DMS79 treated with DMSO at 0.1 percent for 48 hours (cell line): ENCODE measurements around the gene KCTD17.

Experiments used
- DNase-seq: peaks from one replicate; lab custom pipeline; 2025; lab: John Stamatoyannopoulos, UW

Gene KCTD17

GRCh38 chr22:37021041-37021440, 30.5 kb upstream of the KCTD17 start:
- DNase-seq, result no peak

- DNase-seq, result no peak
Observed at GRCh38 chr22:37021710-37022482, 29.6 kb upstream of the KCTD17 start.

- no peak for DNase-seq
Observed at GRCh38 chr22:37022483-37023337, 28.8 kb upstream of the KCTD17 start.

DNA sequence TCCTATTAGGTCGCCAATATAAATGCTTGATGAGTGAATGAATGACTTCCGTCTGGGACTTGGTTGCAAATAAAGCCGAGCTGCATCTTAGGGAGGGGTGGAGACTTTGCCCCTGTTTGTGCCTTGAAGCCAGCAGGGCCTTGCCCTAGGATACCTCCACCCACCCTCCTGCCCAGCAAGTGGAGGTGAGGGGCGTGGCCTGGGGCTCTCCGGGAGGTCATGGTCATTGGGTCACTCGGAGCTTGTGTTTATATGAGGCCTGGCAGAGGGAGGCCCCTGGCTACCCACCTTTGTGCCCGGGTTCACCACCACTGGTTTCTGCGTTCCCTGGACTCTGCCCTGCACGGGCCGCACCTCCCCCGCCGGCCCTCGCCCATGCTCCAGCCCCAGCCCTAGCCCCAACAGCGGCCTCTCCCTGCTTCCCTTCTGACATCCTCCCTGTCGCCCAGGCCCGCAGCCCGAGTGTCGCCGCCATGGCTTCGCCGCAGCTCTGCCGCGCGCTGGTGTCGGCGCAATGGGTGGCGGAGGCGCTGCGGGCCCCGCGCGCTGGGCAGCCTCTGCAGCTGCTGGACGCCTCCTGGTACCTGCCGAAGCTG, 27.7 kb upstream of the KCTD17 start:
- DNase-seq, result no peak

DNA sequence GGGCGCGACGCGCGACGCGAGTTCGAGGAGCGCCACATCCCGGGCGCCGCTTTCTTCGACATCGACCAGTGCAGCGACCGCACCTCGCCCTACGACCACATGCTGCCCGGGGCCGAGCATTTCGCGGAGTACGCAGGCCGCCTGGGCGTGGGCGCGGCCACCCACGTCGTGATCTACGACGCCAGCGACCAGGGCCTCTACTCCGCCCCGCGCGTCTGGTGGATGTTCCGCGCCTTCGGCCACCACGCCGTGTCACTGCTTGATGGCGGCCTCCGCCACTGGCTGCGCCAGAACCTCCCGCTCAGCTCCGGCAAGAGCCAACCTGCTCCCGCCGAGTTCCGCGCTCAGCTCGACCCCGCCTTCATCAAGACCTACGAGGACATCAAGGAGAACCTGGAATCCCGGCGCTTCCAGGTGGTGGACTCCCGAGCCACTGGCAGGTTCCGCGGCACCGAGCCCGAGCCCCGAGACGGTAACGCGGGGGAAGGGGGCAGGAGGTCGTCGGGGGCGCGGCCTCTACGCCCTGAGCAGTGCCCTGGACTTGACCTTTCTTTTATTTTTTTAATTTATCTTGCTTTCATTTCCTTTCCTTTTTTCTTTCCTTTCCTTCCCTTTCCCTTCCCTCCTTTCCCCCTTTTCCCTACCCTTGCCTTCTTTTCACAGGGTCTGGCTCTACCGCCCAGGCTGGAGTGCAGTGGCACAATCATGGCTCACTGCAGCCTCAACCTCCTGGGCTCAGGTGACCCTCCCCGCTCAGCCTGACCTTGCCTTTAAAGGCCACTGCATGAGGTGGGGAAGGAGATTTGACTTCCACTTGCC, 27.0 kb upstream of the KCTD17 start:
- DNase-seq, result no peak

GRCh38 chr22:37025500-37026070, 26.0 kb upstream of the KCTD17 start:
- DNase-seq, result no peak

GRCh38 chr22:37026325-37026724, 25.2 kb upstream of the KCTD17 start:
- DNase-seq, result no peak

- no peak for DNase-seq
Observed at GRCh38 chr22:37027556-37027955, 24.0 kb upstream of the KCTD17 start.

DNA sequence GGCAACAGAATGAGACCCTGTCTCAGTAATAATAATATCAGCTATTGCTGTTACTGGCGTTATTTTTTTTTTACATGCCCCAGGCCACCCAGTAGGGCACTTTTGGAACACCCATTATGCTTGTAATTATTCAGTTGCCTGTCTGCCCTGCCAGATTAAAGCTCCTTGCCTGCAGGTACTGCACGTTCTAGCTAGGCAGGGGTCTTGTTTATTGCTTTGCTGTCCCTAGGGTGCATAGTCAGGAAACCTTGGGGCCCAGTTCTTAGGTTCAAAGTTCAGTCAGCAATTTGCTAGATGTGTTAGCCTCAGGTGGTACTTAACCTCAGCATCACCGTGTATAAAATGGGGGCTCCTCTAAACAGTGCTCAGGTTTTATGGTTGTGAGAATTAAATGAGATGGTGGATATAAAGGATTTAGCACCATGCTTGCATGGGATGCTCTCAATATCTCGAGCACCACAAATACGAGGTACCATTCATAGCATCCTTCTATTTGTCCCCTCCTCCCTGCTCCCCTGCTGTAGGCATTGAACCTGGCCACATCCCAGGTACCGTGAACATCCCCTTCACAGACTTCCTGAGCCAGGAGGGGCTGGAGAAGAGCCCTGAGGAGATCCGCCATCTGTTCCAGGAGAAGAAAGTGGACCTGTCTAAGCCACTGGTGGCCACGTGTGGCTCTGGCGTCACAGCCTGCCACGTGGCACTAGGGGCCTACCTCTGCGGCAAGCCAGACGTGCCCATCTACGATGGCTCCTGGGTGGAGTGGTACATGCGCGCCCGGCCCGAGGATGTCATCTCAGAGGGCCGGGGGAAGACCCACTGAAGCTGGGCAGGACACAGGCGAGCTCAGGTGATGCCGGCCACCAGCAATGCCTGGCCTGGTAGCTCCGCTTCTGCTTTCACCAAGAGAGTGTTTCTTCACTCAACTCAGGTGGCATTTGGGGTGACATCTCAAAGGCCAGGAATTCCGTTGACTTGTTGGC, 22.6 kb upstream of the KCTD17 start:
- no peak for DNase-seq

DNA sequence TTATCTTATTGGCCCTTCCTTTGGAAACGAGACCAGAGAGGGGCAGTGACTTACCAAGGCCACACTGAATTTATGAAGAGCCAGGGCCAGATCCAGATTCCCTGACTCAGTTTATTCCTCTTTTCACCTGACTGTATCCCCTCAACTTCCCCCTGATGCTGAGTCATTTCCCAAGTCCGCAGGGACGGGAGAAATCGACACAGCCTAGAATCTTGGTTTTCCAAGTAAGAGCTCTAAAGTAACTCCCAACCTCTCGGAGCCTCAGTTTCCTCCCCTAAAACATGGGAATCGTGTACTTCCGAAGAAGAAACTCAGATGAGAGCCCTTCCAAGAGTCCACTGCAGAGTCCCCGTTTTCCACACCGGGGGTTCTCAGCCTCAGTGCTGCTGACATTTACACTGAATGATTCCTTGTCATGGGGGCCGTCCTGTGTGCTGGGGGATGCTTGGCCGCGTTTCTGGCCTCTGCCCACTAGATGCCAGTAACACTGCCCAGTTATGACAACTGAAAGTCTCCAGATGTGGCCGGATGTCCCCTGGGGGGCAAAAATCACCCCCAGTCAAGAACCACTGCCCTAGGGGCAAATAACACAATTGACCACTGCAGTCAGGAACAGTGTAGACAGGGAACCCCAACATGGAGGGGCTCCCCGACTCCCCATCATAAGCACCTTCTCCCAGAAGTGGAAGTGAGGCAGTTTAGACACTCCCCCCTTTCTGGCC, 20.8 kb upstream of the KCTD17 start:
- DNase-seq, result no peak

DNA sequence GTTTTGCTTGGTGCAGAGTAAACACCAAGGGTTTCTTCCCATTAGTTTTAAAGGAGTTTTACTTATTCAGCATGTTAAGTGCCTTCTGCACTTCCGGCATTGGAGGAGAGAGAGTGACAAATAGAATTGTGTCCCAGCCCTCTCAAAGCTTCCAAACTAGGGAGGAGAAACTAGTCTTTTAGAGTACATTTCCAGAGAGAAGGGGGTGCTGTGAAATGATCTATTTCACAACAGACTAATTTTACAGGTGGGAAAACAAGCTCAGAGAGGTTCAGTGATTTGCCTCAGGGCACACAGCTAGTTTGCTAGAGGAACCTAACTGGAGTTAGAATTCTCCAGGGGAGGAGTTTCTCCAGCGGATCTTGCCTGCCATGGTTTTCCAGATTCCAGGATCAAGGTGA, 19.4 kb upstream of the KCTD17 start:
- no peak for DNase-seq

DNA sequence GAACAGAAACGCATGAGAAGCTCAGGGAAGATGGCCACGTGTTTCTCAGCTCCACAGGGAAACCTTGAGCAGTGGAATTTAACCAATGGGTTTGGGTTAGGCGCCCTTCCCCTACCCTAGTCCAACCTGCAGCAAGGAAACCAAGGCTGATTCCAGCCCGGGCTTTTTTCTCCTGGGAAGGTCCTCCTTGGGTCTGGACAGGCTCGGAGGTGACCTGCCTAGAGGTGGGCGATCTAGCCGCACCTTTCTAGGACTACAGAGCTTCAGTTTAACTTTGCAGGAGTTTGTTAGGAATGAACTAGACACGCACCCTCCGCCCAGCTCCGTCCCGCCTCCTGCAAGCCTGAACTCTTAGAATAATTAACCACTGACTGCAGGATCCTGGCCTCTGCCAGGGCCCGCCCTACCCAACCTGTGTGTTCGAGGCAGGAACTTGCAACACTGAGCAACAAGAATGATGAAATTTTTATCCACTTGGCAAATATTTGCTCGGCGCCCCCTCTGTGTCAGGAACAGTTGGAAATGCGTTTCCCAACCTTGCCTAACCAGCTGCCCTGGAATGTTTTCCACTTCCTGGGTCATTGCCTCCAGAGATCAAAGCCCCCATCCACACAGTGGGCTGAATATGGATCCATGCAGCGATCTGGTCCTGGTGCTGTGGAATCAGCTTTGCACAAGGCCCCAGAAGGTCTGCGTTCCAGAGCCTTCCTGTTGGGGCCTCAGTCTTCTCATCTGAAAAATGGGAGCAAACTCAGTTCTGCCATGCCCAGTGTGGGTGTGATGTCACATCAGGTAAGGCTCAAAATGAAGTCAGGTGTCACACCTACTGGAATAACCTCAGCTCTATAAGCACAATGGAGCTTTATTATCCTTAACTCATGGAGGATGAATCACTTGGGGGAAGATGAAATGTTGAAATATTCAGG, 18.7 kb upstream of the KCTD17 start:
- no peak for DNase-seq

DNA sequence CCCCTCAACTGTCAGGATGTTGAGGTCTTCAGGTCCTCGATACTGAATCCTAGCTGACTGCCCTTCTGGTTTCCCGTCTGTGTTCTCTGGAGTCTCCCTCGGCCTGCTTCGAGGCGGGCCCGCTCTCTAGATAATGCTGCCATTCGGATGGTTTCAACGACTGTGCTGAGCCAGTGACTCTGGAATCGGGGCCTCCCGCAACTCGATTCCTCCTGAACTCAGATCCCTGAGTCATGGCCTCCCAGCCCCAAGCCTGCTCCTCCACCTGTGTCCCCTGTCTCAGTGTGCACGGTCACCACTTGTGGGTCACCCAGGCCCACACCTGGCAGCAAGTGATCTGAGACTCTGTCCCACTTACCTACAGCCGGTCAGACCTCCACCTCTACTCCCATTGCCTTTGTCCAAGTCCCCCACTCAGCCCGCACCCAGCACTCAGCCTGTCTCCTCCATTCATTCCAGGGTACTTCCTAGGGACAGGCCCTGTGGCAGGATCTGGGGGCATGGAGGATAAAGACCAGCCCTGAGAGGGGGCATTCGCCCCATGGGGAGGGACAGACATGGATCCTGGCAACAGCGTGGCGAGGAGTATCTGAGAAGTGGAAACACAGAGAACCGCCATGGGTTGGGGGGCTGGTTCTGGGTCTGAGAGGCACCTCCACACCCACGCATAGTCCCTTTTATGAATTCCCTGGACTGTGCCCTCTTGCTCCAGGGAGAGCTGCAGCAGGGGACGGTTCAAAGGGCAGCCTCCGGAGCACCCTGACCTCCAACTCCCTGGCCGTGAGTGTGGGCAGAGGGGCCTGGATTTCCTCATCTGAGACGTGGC, 17.7 kb upstream of the KCTD17 start:
- DNase-seq, result no peak

GRCh38 chr22:37036655-37037377, 14.7 kb upstream of the KCTD17 start:
- DNase-seq, result no peak

DNA sequence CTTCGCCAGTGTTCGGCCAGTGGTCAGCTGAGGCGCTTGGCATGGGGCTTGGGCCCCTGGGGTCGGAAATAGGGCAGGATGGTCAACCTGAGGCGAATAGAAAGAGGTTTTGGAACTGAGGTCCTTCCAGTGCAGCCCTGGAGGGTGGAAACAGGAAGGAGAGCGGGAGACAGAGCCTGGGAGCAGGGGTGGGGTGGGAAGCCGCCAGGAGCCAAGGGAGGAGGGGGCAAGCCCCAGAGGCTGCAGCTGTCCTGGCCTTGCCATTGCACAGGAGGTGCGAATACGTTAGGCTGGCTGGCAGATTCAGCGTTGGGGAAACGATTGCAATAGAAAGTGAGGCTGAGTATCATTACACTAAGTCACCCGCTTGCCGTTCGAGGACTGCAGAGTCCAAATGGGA, 13.9 kb upstream of the KCTD17 start:
- DNase-seq, result no peak

DNA sequence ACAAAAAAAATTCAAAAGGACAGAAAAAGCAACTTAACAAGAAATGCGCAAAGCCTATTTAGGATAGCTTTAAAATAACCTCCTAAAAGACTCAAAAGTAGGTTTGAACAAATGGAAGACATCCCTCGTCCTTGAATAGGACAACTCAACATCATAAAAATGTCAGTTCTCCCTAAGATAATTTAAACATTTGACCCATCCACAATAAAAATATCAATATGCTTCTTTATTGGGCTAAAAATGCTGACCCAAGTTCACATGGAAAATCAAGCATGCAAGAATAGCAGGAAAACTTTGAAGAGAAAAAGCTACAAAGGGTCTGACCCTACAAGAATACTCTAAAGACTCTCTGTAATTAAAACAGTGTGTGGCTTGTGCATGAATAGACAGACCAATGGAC, 12.1 kb upstream of the KCTD17 start:
- no peak for DNase-seq

- no peak for DNase-seq
Observed at GRCh38 chr22:37043209-37043827, 8.2 kb upstream of the KCTD17 start.
